Left hindlimb (tissue), 1 donor: ENCODE measurements around the gene FBN3.
A peak's percentile ranks its signal among the peaks of the same experiment; 100 is the strongest.

Source experiments
- DNase-seq: peaks from one replicate; pipeline ENCODE4 v3.0.0-alpha.2; 2018

The FBN3 gene

GRCh38 chr19:8087876-8088275 lies 61.5 kb downstream of the FBN3 start:
- DNase-seq, result no peak

GRCh38 chr19:8086849-8087248 lies 62.5 kb downstream of the FBN3 start:
- no peak for DNase-seq

- DNase-seq, result no peak
Observed at GRCh38 chr19:8085598-8086408, 63.6 kb downstream of the FBN3 start.

- no peak for DNase-seq
Observed at GRCh38 chr19:8084152-8084551, 65.2 kb downstream of the FBN3 start.

- no peak for DNase-seq
Observed at GRCh38 chr19:8083141-8083540, 66.3 kb downstream of the FBN3 start.

GRCh38 chr19:8081569-8082550 lies 67.5 kb downstream of the FBN3 start:
- no peak for DNase-seq

- DNase-seq, result no peak
Observed at GRCh38 chr19:8080832-8081231, 68.6 kb downstream of the FBN3 start.

- no peak for DNase-seq
Observed at GRCh38 chr19:8079988-8080387, 69.4 kb downstream of the FBN3 start.

- no peak for DNase-seq
Observed at GRCh38 chr19:8075158-8076074, 74.0 kb downstream of the FBN3 start.

GRCh38 chr19:8074501-8074900 lies 74.9 kb downstream of the FBN3 start:
- DNase-seq, result no peak

GRCh38 chr19:8071912-8072311 lies 77.5 kb downstream of the FBN3 start:
- no peak for DNase-seq

GRCh38 chr19:8069096-8069973 lies 80.1 kb downstream of the FBN3 start:
- DNase-seq, result no peak

GRCh38 chr19:8065875-8066261 lies 83.5 kb downstream of the FBN3 start:
- no peak for DNase-seq

- DNase-seq, result no peak
Observed at GRCh38 chr19:8064911-8065874, 84.2 kb downstream of the FBN3 start.

- DNase-seq, result no peak
Observed at GRCh38 chr19:8057545-8058270, 91.7 kb downstream of the FBN3 start.

GRCh38 chr19:8056533-8056932 lies 92.9 kb downstream of the FBN3 start:
- DNase-seq, result no peak

- DNase-seq, result no peak
Observed at GRCh38 chr19:8054169-8054568, 95.2 kb downstream of the FBN3 start.

- DNase-seq, result no peak
Observed at GRCh38 chr19:8052464-8052859, 96.9 kb downstream of the FBN3 start, which contains the start of gene CCL25. CCL25 (plus strand) TSS chr19:8052760; CDS start chr19:8053050, 290 bp downstream.

- DNase-seq, result peak; percentile 87
Observed at GRCh38 chr19:8050274-8051096, 98.9 kb downstream of the FBN3 start.
